ENCODE measurements around the gene WRAP73. TPM values are rescaled to one million over a fixed set of nuclear protein-coding genes. Genes with fewer than 3 reads are reported as not detected.

WRAP73 gene
- polyA plus RNA-seq, 3 donors, result 16.4 to 19.5 (median 17.0) TPM

DNA sequence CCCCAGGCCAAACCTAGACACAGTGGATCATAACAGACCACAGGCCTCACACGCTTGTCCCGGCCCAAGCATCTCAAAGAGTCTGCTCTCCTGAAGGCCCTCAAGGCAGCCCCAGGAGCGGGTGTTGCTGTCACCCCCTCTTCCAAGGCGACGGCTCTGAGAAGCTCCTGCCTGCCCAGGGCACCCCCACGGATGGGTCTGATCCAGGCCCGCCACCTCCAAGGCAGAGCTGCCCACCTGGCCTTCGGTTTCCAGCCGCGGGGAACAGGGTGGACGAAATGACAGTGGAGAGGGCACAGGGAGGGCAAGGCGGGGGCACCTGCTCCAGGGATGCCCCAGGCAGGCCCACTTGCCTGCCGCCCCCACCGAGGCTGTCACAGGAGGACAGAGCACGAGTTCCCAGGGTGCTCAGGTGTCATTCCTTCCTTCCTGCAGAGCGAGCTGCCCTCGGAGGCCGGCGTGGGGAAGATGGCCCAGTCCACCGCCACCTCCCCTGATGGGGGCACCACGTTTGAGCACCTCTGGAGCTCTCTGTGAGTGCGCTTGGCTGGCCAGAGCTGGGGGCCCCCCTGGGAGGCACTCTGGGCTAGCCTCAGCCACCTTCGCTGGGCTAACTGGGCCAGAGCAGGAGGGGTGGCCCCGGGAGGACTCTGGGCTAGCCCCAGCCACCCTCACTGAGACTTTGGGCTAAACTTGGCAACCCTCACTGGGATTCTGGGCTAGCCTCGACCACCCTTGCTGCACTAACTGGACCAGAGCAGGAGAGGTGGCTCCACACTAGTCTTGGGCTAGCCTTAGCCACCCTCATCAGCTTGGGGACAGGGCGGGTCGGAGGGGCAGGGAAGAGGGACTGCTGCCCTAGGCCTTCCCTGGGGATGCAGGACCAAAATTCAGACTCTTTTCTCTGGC is 32.2 kb upstream of the WRAP73 start:
- no peak for DNase-seq (ENCODE audit: low read depth in 3 of 3, low spot score in 2 of 3)

DNA sequence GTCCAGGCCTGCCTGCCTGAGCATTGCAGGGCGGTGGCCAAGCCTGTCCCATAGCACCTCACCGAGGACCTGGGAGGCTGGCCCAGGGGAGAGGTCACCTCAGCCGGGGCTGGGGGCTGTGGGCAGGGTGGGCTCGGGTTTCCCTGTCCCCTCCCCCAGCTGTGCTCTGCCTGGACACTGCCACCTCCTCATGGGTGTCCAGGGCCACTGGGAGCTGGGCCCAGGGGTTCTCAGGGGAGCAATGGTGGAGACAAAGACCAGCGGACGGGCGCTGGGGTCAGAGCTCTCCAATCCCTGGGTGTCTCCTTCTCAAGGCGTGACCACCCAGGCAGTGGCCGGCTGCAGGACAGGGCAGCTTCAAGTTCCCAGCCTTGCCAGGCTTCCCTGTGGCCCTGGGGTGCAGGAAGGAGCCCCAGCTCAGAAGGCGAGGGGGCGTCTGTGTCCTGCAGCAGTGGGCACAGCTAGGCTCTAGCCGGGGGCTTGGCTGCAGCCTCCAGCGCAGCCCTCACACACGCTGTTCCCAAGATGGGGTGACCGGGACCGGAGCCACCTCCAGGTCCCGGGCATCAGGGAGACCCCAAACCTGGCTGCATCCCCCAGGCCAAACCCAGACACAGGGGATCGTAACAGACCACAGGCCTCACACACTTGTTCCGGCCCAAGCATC is 31.5 kb upstream of the WRAP73 start:
- DNase-seq (ENCODE audit: low read depth in 3 of 3, low spot score in 2 of 3), result no peak

DNA sequence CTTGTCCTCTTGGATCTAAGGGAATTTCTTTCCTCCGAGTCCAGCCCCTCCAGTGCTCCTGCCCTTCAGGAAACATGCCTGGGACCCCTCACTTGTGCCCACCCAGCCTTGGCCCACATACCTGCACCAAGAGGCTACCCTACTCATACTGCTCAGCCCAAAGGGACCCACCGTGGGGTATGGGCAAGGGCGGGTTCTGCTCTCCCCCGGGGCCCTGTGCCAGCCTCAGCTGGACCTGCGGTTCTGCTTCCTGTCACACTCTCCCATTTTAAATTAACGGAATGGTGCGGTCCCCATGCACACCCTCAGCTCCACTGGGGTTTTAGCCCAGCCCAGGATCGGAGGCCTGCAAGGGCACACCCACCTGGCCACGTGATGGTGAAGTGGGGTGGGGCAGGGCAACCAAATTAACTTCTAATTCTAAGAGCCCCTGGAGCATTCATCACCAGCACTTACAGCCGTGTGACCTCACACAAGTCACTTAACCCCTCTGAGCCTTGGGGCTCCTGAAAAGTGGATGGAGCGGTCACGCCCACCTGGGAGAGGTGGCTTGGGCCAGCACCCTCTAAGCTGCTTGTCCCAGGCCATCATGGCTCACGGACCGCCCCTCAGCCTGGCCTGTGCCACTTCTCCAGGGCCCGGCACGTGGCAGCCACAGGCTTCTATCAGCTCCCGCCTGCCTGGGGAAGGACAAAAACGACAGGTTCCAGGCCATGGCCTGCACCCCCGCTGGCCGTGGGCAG is 30.8 kb upstream of the WRAP73 start:
- DNase-seq (ENCODE audit: low read depth in 3 of 3, low spot score in 2 of 3), result no peak

GRCh38 chr1:3679799-3680453 is 30.0 kb upstream of the WRAP73 start:
- DNase-seq (ENCODE audit: low read depth in 3 of 3, low spot score in 2 of 3), result no peak

GRCh38 chr1:3679098-3679555 is 29.2 kb upstream of the WRAP73 start:
- DNase-seq (ENCODE audit: low read depth in 3 of 3, low spot score in 2 of 3), result no peak

- no peak for DNase-seq (ENCODE audit: low read depth in 3 of 3, low spot score in 2 of 3)
Measured at GRCh38 chr1:3678361-3679097, 28.6 kb upstream of the WRAP73 start.

DNA sequence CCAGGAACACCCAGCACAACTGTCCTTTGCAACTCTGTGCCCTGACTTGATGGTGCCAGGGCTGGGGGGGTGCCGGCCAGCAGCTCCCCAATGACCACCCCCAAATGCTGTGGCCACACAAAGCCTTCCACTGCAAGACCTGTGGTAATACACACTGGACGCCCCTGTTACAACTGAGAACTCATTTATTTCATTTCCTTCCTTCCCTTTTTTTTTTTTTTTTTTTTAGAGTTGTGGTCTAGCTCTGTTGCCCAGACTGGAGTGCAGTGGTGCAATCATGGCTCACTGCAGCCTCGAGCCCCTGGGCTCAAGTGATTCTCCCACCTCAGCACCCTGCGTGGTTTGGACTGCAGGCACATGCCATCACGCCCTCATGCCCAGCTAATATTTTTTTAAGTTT is 27.6 kb upstream of the WRAP73 start:
- no peak for DNase-seq (ENCODE audit: low read depth in 3 of 3, low spot score in 2 of 3)

- no peak for DNase-seq (ENCODE audit: low read depth in 3 of 3, low spot score in 2 of 3)
Measured at GRCh38 chr1:3676581-3677470, 26.9 kb upstream of the WRAP73 start.

DNA sequence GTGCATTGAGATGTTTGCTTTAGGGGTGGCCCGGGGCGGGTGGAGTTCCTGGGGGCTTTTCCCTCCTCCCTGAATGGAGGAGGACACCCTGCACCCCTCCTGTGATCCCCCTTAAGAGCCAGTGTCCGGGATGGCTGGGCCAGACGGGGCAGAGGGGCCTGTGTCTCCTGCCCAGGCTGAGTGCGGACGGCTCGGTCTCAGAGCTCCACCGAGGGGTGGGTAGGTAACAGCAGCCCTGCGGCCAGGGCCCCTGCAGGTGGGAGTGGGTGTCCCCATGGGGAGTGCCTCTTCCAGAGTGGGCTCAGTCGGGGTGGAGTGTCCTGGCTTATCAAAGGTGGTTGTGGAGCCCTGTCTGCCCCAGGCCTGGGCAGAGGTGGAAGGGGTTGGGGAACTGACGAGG is 25.5 kb upstream of the WRAP73 start:
- no peak for DNase-seq (ENCODE audit: low read depth in 3 of 3, low spot score in 2 of 3)

DNA sequence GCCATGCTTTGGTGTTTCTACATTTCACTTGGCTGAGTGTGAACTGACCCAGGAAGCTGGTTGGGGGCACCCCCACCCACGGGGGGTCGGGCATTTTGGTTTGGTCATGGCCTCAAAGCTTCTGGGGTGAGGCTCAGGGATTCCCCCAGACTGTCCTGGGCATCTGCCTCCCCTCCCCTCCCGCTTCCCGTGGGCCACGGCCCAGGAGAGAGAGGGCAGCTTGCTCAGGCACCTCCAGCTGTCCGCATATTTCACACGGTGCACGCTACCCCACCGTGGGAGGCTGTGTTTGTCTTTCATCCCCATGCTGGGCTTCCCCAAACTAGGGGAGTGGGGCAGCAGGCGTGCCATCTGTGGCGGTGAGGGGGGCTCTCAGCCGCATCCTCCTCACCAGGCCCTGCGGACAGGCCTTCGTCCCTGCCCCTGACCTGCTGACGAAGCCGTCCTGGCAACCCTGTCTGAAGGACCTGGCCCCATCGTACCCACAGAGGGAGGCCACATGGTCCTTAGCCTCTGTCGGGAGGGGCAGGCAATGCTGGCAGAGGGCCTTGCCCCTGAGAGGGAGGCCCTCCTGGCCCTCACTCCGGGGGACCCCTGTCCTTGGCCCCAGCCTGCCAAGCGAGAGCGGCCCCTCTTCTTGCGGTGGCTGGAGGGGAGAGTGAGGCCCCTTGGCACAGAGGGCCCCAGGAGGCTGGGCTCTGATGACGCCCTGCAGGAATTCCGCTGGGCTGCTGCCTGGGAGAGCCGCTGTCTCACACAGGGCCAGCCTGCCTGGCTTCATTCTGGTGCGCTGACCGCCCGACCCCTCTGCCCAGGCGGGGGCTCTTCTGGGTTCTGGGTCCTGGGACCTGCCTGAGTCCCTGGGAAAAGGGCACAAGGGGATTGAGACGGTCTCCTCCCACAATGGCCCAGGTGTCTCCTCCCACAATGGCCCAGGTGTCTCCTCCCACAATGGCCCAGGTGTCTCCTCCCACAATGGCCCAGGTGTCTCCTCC is 24.5 kb upstream of the WRAP73 start:
- DNase-seq (ENCODE audit: low read depth in 3 of 3, low spot score in 2 of 3), result no peak

DNA sequence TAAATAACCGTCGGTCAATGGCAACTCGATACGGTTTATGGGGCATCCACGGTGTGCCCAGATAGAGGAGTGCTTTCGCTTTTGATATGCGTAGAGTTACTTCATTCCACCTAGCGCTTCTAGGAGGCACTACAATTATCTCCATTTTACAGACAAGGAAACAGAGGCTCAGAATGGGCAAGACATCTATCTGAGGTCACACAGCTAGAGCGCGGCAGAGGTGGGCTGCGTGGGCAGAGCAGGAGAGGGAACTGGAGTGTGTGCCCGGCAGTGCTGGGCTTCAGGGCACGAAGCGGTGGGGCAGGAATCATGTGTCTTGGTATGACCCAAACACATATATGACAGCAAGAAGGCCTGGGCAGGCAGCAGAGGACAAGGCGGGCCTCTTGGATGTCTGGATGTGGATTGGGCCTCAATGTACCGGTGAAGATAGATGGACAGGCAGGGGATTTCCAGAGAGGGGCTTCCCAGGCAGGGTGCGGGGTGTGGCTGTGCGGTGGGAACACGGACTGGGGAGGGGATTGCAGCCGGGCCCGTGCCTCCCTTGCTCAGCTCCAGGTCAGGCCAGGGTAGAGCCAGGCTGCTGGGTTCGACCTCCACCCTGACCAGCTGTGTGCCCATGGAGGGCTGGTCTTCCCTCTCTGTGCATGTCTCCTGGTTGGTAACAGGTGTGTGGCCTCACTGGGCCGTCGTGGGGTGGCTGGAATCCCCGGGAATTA is 23.6 kb upstream of the WRAP73 start:
- no peak for DNase-seq (ENCODE audit: low read depth in 3 of 3, low spot score in 2 of 3)

DNA sequence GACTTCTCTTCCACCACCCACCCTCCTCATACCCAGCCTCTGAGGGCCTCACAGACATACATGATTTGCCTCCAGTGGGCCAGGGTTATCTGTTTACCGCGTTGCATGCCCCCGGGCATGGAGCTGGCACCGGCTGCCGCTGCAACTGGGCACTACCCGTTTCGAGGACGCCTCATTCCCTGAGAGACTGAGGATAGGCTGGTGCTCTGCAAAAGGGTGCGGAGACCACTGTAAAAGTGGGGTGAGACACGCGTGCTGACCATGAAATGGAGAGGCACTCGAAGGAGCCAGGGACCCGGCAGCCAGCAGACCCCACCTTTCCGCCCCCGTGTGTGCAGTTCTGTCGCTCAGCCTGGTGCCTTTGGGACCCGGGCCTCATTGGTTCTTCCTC is 23.1 kb upstream of the WRAP73 start:
- DNase-seq (ENCODE audit: low read depth in 3 of 3, low spot score in 2 of 3), result no peak

GRCh38 chr1:3672231-3672970 is 22.5 kb upstream of the WRAP73 start:
- no peak for DNase-seq (ENCODE audit: low read depth in 3 of 3, low spot score in 2 of 3)

DNA sequence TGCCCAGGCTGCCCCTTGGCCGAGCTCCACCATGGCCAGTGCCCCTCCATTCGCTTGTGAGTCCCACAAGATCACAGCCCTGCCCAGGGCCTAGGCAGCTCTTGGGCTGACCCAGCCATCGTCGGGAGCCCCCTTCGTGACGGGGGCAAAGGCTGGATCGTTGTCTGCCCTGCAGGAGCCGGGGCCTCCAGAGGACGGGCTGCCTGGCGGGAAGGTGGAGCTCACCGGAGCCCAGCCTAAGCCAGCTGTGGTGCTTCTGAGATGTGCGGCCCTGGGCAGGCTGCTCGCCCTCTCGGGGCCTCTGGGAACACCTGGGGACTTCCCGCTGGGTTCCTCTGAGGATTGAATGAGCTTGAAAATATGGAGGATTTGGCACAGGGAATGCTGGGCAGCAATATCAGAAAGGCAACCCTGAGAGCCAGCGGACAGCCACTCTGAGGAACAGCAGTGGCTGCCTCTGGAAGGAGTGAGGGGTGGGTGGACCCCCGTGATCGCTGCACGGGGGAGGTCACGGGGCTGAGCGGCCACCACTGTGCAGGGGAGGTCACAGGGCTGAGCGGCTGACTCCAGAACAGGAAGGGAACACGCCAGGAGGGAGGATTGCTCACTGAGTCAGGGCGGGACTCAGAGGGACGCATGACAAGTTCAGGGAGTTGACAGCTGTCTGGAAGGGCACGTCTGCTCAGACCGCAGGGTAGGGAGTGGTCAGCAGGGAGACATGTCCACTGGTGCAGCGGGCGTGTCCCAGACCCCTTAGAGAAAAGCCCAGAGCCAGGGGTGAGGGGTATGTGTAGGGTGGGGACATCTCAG is 21.7 kb upstream of the WRAP73 start:
- DNase-seq (ENCODE audit: low read depth in 3 of 3, low spot score in 2 of 3), result no peak

DNA sequence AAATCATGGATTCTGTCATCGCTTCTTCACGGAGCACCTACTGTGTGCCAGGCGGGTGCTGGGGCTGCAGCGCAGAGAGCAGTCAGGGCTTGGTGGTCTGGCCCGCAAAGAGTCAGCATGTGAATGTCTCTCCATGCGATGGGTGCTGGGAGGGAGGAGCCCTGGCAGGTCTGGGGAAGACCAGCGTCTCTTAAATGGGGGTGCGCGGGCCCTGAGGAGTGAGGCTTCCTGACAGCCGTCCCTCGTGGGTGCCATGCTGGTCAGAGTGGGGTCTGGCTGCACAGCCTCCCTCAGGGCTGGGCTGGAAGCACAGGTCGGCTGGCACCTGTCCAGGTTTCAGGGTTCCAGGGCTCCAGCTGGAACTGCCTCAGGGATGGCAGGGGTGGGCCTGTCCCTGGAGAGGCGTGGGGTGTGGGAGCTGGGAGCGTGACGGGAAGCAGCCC is 20.9 kb upstream of the WRAP73 start:
- DNase-seq (ENCODE audit: low read depth in 3 of 3, low spot score in 2 of 3), result no peak

DNA sequence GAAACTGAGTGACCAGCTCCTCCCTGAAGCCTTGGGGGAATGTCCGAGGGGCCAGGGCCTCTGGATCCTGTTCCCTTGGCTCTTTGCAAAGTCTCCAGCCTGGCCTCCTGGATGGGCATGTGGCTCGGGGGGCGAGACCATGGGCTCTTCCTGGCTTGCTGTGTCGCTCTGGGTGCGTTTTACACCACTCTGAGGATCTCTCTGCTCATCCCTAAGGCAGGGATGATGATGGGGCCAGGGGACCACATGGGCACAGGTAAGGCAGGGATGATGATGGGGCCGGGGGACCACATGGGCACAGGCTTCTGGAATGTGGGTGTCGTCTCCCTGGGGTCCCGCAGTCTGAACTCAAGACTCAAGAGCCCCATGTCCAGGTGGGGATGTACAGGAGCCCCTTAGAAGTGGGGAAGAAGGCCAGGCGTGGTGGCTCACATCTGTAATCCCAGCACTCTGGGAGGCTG is 20.1 kb upstream of the WRAP73 start:
- no peak for DNase-seq (ENCODE audit: low read depth in 3 of 3, low spot score in 2 of 3)
